GM12872 (cell line): ENCODE results near the gene GPC2.

Experiments
- TF ChIP-seq, protein P1 (sequence below): IDR thresholded peaks from 3 replicates; pipeline ENCODE4 v1.5.1; 2011; ENCODE audit warnings: low read depth, mild to moderate bottlenecking, low read length, moderate library complexity; ENCODE audit not compliant: insufficient read depth

The GPC2 gene

DNA sequence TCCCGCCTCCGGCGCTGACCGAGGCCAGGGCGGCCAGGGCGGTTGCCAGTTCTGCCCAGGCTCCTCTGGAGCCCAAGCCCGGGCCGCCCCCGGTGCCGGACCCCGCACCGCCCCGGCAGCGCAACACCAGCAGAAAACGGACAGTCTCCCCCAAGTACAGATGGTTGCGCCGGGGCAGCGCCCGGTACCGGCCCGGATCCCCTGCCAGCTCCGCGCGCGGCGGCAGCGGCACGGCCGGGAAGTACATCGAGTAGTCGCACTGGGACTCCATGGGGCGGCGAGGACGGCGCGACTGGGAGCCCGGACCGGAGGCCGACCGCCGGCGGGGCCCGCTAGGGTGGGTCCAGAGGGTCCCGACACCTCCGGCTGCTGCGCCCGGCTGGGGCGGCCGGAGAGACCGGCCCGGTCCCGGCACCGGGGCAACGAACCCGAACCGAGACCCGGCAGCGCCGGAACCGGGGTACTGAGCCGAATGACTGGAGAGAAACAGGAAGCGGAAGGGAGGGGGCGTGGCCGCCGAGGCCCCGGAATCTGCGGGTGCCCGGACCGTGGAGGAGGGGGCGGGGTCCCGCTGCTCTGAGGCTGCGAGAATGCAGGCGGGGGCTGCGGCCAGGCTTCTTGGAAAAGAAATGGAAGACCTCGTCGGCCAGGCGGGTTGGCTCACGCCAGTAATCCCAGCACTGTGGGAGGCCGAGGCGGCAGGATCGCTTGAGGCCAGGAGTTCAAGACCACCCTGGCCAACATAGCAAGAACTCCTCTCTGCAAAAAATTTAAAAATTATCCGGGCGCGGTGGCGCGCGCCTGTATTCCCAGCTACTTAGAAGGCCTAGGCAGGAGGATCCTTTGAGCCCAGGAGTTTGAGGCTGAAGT is 18.7 kb downstream of the GPC2 start, which contains the start of gene TRAPPC14:
TSS of gene TRAPPC14 (minus strand) at position 495 of the 870 bp plus-strand sequence. CDS start at position 271, 224 bp downstream.
- TF ChIP-seq, protein P1, sequence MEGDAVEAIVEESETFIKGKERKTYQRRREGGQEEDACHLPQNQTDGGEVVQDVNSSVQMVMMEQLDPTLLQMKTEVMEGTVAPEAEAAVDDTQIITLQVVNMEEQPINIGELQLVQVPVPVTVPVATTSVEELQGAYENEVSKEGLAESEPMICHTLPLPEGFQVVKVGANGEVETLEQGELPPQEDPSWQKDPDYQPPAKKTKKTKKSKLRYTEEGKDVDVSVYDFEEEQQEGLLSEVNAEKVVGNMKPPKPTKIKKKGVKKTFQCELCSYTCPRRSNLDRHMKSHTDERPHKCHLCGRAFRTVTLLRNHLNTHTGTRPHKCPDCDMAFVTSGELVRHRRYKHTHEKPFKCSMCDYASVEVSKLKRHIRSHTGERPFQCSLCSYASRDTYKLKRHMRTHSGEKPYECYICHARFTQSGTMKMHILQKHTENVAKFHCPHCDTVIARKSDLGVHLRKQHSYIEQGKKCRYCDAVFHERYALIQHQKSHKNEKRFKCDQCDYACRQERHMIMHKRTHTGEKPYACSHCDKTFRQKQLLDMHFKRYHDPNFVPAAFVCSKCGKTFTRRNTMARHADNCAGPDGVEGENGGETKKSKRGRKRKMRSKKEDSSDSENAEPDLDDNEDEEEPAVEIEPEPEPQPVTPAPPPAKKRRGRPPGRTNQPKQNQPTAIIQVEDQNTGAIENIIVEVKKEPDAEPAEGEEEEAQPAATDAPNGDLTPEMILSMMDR: no peak

DNA sequence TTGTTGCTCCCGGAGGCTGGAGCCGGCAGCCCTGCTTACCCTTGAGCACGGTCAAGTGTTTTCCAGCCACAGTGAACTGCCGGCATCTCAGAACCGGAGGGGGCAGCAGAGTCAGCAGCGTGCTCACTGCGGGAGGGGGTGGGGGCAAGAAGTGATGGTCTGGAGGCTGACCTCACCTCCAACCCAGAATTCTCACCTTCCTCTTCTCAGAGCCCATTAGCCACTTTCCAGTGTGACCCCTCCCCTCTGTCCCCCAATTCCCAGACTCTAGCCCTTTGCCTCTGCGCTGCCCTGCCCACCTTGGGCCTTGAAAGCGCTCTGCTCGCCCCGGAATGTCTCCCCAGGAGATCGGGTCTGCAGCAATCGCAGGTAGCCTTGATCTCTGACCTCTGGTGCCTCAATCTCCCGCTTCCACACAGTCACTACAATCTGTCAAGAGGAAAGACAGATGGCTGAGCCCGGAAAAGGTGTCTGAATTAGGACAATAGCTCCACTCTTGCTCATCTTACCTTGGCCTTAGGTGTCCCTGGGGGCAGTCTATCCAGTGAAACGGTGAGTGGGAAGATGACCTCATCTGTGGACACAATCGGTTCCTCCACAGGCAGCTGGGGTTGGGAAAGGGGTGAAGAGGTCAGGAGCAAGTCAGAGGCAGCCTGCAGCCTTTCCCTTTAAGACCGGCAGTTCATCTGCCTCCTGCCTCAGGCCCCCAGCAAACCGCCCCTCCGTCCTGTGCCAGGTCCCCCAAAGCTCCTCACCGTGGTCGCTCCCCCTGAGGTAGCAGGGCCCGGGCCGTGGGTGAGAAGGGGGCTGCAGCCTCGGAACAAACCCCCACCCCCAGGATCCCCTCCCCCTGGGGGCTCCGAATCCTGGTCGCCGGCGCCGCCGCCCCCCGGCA is 19.6 kb downstream of the GPC2 start:
- TF ChIP-seq, protein P1: no peak

DNA sequence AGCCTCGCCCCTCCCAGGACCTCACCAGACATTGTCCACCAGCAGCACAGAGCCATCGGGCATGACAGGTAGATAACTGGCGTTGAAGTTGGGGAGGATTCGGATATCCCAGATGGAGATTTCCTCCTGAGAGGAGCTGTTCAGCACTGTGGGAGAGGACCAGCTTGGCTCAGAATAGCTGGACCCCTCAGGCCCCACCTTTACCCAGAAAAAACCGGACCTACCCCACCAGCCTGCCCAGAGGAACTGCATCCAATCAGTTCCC is 20.2 kb downstream of the GPC2 start:
- TF ChIP-seq, protein P1: no peak

DNA sequence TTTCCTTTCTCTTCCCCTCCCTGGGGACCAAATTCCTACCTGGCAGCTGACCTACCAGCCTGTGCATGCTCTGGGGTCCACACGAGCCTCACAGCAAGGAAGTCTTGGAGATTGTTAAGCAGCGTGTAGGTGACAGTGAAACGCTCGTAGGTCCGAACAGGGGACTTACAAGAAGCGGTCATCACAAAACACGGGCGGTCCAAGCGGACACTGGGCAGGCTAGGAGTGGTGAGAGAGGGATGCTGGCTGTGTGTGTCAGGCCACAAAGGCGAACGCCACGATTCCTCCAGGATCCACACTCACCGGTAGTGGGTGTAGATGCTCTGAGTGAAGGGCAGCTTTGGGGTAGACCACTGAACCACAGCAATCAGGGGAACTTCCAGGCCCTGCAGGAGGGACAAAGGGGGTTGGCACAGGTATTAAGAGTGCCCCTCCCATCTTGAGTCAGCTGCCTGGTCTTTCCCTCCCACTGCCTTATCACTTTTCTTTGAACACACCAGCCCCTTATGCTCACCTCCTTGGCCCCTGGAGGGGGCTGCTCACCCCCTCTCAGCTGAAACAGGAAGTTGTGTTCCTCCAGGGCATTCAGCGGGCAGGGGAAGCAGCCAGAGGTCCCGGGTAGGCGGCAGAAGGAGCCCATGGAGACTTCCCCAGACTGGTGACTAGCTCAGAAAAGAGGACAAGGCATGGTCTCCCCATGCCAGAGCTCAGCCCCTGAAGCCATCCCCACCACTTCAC is 20.7 kb downstream of the GPC2 start:
- TF ChIP-seq, protein P1: no peak

DNA sequence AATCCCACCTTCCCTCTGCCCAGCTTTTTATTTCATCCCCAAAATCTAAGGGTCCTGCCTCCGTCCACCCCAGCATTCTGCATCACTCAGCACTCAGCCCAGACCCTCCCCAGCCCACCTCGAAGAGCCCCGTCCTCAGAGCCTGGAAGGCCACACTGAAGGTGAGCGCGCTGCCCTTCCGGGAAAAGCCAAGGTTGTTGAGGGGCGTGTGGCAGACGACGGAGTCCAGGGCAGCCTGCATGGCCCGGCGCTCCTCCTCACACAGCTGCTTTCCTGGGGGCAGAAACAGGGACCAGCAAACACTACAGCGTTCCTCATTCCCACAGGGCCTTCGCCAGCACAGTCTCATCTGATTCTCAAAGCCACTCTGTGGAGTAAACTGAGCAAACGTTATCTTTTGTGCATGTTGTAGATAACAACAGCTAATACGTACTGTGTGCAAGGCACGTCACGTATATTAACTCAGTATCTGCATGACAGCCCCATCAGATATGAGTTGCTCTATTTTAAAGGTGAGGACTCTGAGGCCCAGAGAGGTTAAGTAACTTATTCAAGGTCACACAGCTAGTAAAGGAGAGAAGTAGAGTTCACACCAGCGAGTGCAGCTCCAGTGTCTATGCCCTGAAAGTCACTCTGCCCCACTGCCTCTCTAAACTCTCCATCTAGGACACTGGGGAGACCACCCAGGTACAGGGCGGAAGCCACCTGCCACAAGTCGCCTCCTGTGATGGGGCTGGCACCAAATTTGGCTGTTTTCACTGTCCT is 21.4 kb downstream of the GPC2 start:
- TF ChIP-seq, protein P1: no peak

DNA sequence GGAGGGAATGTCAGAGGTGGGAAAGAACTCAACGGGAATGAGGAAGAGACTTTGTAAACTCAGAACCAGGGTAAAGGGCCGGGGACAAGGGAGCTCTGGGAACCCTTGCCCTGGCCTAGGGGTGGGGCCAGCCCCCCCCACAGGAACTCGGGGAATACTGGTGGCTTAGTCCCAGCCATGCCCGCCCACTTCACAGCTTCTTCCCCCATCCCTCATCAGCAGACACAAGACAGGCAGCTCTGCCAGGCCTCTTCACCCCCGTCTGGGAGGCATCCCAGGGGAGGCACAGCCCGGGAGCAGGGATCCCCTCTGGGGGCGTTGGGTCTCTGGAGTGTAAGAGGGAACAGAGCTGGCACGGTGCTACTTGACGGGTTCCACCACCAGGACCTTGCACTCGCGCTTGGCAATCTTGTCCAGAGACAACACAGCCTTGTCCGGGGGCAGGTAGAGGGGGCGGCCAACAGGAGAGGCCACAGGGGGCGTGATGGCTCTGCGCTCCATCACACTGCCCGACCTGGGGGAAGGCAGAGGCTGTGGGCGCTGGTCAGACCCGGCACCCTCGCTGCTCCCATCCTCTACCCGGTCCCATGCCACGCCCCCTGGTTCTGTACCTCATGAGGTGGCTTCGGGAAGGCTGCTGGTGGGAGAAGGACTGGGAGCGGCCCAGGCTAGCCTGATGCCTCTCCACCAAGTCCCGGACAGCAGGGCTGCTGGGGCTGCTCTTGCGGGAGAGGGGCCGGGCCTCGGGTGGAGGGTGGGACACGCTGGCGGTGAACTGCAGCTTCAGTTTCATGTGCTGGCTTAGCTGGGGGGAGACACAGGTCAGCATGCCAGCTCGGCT is 22.3 kb downstream of the GPC2 start:
- TF ChIP-seq, protein P1: no peak
